Panc1 (cell line): ENCODE measurements around the gene FLT3. TPM values are rescaled to one million over a fixed set of nuclear protein-coding genes. Genes with fewer than 3 reads are reported as not detected.

Experiments
- ATAC-seq: fragments of 200-7000 bp; cut with Tn5 transposase; 2 replicates; pipeline ENCODE4 v1.9.1; 2020; ENCODE audit warnings: mild to moderate bottlenecking, moderate library complexity
- BruUV-seq: library from RNA; stranded (reverse); fragments of 400-500 nt; replicated peaks from 2 replicates; lab custom pipeline; 2021; lab: Mats Ljungman, UMichigan
- CTCF ChIA-PET: fragments of 300-600 bp; sonication (Branson Sonifier 250); formaldehyde crosslinking; loops from one replicate; lab custom pipeline; 2022; ENCODE audit warnings: antibody characterized with exemption; lab: Charles Lee
- POLR2A ChIA-PET: fragments of 300-600 bp; sonication (Branson Sonifier 250); formaldehyde crosslinking; loops from one replicate; lab custom pipeline; 2022; ENCODE audit warnings: antibody characterized with exemption; lab: Charles Lee
- DNase-seq: peaks from one replicate; pipeline ENCODE4 v3.0.0-alpha.2; 2010; ENCODE audit warnings: low read depth, low spot score
- H3K27ac ChIP-seq: 2 replicates; pipeline ENCODE4 v1.5.1; 2011; ENCODE audit warnings: mild to moderate bottlenecking, low read length, inconsistent platforms
- H3K27me3 ChIP-seq: fragments of 200-500 bp; sonication (Bioruptor generic); 2 replicates; pipeline ENCODE4 v1.6.0; 2014; ENCODE audit warnings: low read length, inconsistent platforms; ENCODE audit not compliant: control insufficient read depth, insufficient read depth
- H3K36me3 ChIP-seq: fragments of 200-500 bp; sonication (Bioruptor generic); 2 replicates; pipeline ENCODE4 v1.5.1; 2014; ENCODE audit warnings: inconsistent platforms, mild to moderate bottlenecking, low read length, moderate library complexity; ENCODE audit not compliant: control insufficient read depth, insufficient read depth
- H3K4me1 ChIP-seq: 2 replicates; pipeline ENCODE4 v1.5.1; 2011; ENCODE audit warnings: inconsistent platforms, mild to moderate bottlenecking, low read length, moderate library complexity; ENCODE audit not compliant: control insufficient read depth, insufficient read depth
- H3K4me3 ChIP-seq, 2 experiments: 2 replicates each; pipeline ENCODE4 v1.5.1; 2011 to 2012; ENCODE audit warnings: low read depth in 2 of 2, low read length in 2 of 2, mild to moderate bottlenecking in 2 of 2, inconsistent platforms in 1 of 2, moderate library complexity in 1 of 2
- H3K9me3 ChIP-seq: fragments of 200-500 bp; sonication (Bioruptor generic); 2 replicates; pipeline ENCODE4 v1.5.1; 2014; ENCODE audit warnings: low read depth, mild to moderate bottlenecking, inconsistent platforms, low read length, moderate library complexity; ENCODE audit not compliant: control insufficient read depth, insufficient read depth
- POLR2AphosphoS5 ChIP-seq: IDR thresholded peaks from 2 replicates; pipeline ENCODE4 v1.6.1; 2012; ENCODE audit warnings: mild to moderate bottlenecking, low read depth, low read length, moderate library complexity
- SIN3A ChIP-seq: IDR thresholded peaks from 2 replicates; pipeline ENCODE4 v1.6.1; 2012; ENCODE audit warnings: low read depth, mild to moderate bottlenecking, low read length, moderate library complexity, borderline replicate concordance; ENCODE audit not compliant: insufficient read depth
- TCF7L2 ChIP-seq: IDR thresholded peaks from 2 replicates; pipeline ENCODE4 v1.6.1; 2011; ENCODE audit warnings: mild to moderate bottlenecking, low read depth, low read length, inconsistent platforms
- in situ Hi-C: cut with HindIII; loops from 2 replicates; pipeline ENCODE4 v1.10.0; 2016; ENCODE audit warnings: low sequenced_read_pairs, low pct_unique_long_range_greater_than_20kb
- intact Hi-C: fragments of 100-400 bp; cut with micrococcal nuclease; formaldehyde crosslinking; loops from one replicate; pipeline ENCODE4 v1.10.0; 2022; ENCODE audit not compliant: unreplicated experiment
- total RNA-seq: library from RNA; stranded (reverse); gene quantifications from one replicate; pipeline ENCODE4 v1.2.1, GENCODE V29; 2021; ENCODE audit not compliant: unreplicated experiment
- TF ChIP-seq, protein P1 (sequence below): fragments of 450-650 bp; IDR thresholded peaks from 2 replicates; pipeline ENCODE4 v1.5.1; 2017; ENCODE audit warnings: mild to moderate bottlenecking
- TF ChIP-seq, protein P2 (sequence below), 2 experiments: IDR thresholded peaks; 2 replicates each; pipeline ENCODE4 v1.6.1; 2011 to 2012; ENCODE audit warnings: low read depth in 2 of 2, control low read depth in 1 of 2, low read length in 1 of 2, mild to moderate bottlenecking in 1 of 2, moderate library complexity in 1 of 2; ENCODE audit not compliant: insufficient read depth in 1 of 2

Gene FLT3
- total RNA-seq, 1 experiment from 2014 or later = 0.08 TPM

DNA sequence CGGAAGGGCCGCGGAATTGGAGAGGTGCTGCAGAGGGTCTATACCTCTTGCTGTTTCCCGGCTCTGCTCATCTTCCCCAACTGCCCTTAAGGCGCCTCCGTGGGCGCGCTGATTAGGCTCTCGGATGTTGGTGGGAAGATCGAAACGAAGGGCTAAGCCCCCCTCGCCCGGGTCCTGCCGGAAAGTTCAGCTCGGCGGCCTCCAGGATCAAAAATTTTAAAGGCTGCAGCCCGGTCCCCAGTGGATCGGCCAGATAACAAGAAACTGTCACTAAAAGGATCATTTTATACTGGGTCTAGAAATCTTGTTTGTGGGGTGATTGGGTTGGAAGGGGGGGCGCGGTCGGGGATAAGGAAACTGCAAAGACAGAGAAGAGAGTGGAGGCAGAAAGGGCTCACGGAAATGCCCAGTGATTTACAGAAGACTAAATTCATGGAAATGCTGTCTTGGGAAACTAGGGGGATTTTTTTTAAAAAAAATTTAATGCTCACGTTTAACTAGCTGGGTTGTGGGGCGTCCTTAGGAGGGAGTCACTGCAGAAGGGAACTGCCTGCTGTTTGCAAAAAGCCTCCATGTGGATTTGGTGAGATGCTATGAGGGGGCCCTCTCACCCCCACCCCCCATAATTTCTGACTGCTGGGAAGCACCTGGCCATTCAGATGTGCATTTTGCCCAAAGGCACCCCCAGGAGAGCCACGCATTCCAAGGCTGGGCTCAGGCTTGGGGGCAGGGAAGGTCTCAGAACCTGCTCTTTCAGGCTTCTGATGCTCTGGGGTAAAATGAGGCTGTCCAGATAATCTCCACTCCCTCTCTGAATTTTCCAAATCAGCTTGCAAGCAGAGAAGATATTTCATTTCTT lies 138.9 kb downstream of the FLT3 start:
- Histone ChIP-seq H3K9me3 (no peaks in the 10 kb centered on the region), H3K27me3 (no peaks in the 10 kb centered on the region), H3K36me3 (no peaks in the 10 kb centered on the region), H3K4me1 (peaks cover 31% of the 10 kb centered on the region), H3K27ac (peak overlapping the region; percentile 34; the same call in 1 of the 2 replicates), H3K4me3 (peak overlapping the region; percentile 40 to 60)
- ChIA-PET POLR2A (no interaction called here), CTCF (interaction anchor here (0.8 to 1.7 kb wide), 3 partner anchors 9 to 1015 kb away, joined by 3 to 10 read pairs (median 3); no protein-coding TSS in a partner anchor)
- TF ChIP-seq, protein P1, sequence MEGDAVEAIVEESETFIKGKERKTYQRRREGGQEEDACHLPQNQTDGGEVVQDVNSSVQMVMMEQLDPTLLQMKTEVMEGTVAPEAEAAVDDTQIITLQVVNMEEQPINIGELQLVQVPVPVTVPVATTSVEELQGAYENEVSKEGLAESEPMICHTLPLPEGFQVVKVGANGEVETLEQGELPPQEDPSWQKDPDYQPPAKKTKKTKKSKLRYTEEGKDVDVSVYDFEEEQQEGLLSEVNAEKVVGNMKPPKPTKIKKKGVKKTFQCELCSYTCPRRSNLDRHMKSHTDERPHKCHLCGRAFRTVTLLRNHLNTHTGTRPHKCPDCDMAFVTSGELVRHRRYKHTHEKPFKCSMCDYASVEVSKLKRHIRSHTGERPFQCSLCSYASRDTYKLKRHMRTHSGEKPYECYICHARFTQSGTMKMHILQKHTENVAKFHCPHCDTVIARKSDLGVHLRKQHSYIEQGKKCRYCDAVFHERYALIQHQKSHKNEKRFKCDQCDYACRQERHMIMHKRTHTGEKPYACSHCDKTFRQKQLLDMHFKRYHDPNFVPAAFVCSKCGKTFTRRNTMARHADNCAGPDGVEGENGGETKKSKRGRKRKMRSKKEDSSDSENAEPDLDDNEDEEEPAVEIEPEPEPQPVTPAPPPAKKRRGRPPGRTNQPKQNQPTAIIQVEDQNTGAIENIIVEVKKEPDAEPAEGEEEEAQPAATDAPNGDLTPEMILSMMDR = no peak
- no peak for TF ChIP-seq TCF7L2
- TF ChIP-seq SIN3A = no peak
- TF ChIP-seq POLR2AphosphoS5 = no peak
- TF ChIP-seq, protein P2, sequence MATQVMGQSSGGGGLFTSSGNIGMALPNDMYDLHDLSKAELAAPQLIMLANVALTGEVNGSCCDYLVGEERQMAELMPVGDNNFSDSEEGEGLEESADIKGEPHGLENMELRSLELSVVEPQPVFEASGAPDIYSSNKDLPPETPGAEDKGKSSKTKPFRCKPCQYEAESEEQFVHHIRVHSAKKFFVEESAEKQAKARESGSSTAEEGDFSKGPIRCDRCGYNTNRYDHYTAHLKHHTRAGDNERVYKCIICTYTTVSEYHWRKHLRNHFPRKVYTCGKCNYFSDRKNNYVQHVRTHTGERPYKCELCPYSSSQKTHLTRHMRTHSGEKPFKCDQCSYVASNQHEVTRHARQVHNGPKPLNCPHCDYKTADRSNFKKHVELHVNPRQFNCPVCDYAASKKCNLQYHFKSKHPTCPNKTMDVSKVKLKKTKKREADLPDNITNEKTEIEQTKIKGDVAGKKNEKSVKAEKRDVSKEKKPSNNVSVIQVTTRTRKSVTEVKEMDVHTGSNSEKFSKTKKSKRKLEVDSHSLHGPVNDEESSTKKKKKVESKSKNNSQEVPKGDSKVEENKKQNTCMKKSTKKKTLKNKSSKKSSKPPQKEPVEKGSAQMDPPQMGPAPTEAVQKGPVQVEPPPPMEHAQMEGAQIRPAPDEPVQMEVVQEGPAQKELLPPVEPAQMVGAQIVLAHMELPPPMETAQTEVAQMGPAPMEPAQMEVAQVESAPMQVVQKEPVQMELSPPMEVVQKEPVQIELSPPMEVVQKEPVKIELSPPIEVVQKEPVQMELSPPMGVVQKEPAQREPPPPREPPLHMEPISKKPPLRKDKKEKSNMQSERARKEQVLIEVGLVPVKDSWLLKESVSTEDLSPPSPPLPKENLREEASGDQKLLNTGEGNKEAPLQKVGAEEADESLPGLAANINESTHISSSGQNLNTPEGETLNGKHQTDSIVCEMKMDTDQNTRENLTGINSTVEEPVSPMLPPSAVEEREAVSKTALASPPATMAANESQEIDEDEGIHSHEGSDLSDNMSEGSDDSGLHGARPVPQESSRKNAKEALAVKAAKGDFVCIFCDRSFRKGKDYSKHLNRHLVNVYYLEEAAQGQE (IDR thresholded peaks at IDR 0.05; ENCODE audit: insufficient read depth in 1 of 2, low read depth in 2 of 2, low read length in 1 of 2) = no peak
- DNase-seq (no peak), ATAC-seq (no peak)
- intact Hi-C loops = no loop called here
- in situ Hi-C loops = loop anchor here (25.0 kb wide), 1 partner anchor 124 kb away; no protein-coding TSS in a partner anchor
- BruUV-seq = no TSS peak

DNA sequence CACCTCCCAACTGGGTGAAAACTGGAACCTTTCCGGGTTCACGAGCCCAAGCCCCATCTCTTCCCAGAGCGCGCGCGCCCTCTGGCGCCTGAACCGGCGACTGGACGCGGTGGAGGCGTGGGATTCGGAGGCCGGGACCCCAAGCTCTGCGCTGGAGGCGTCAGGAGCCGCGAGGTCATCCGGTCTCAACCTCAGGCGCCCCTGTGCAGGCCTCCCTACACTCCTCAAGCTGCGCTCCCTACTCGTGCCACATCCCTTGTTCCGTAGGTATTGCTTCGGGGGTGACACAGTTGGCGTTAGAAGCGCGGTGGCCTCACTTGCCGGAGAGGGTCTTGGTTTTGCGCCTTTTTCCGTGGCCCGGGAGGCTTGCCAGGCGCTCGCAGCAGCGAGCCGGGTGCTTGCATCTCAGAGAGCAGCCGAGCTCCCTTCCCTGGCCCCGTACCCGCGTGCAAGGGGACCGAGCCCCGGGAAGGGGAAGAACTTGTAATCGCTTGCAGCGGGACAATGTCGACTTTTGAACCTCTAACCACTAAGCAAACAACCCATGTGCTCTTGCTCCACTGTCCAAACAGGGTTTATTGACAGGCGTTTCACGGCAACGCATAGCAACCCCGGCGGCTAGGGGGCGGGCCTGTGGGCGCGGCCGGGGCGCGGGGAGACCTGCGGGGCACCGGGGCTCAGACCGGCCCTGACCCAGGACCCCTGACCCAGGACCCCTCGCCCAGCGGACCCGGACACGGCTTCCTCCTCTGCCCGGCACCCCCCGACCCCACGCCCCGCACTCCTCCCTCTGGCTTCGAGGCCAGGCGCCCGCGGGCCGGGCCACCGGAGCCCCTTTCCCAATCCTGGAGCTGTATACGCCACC lies 139.8 kb downstream of the FLT3 start:
- H3K27ac ChIP-seq = peak overlapping the region; percentile 63; the same call in 1 of the 2 replicates
- ATAC-seq (peak; percentile 90), DNase-seq (no peak)
- H3K4me3 ChIP-seq = peak overlapping the region; percentile 40 to 60
- H3K9me3 ChIP-seq = no peaks in the 10 kb centered on the region
- no peaks in the 10 kb centered on the region for H3K27me3 ChIP-seq
- in situ Hi-C loops (loop anchor here (25.0 kb wide), 1 partner anchor 123 kb away; no protein-coding TSS in a partner anchor), intact Hi-C loops (no loop called here)
- POLR2A ChIA-PET = no interaction called here
- no peaks in the 10 kb centered on the region for H3K36me3 ChIP-seq
- peaks cover 31% of the 10 kb centered on the region for H3K4me1 ChIP-seq
- CTCF ChIA-PET = interaction anchor here (0.6 to 1.7 kb wide), 3 partner anchors 9 to 756 kb away, joined by 3 to 10 read pairs (median 9); no protein-coding TSS in a partner anchor
- BruUV-seq = no TSS peak
- TF ChIP-seq, protein P1 = peak; percentile 83
- 0 out of 2 replicates have a peak, but pooled peaks have one; percentile 35 for TF ChIP-seq TCF7L2
- TF ChIP-seq, protein P2 (IDR thresholded peaks at IDR 0.05; ENCODE audit: insufficient read depth in 1 of 2, low read depth in 2 of 2, low read length in 1 of 2) = no peak
- TF ChIP-seq POLR2AphosphoS5 = no peak; the same call in 1 of the 2 replicates
- no peak for TF ChIP-seq SIN3A
